HG03521 (cell line): ENCODE measurements around the gene ALDH16A1.
"Not testable (repeated sequence)": the region's sequence is repeated elsewhere in the genome, so short reads cannot be mapped to it uniquely, and the experiment has no call there.

Experiments
- ATAC-seq: cut with Tn5 transposase; IDR thresholded peaks from one replicate; pipeline ENCODE4 v1.9.1; 2021; ENCODE audit warnings: mild to moderate bottlenecking, moderate library complexity; ENCODE audit not compliant: unreplicated experiment

Gene ALDH16A1

DNA sequence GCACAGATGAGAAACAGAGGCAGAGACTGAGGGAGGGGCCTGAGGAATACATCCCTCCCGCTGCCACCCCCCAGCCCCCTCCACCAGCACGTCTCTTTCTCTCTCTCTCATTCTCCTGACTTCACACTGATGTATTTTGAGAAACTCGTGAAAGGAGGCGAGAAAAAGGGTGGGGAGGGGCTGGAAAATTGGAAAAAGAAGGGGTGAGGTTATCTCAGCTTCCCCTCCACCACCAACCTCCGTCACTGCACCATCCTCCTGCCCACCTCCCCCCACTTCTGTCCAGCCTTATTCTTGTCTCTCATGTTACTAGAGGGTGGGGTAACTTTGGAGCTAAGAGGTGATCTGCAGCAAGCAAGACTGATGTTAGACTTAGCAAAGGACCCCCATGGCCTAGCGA lies 13.2 kb upstream of the ALDH16A1 start:
- ATAC-seq: no peak

GRCh38 chr19:49440439-49441209 lies 12.4 kb upstream of the ALDH16A1 start:
- no peak for ATAC-seq

DNA sequence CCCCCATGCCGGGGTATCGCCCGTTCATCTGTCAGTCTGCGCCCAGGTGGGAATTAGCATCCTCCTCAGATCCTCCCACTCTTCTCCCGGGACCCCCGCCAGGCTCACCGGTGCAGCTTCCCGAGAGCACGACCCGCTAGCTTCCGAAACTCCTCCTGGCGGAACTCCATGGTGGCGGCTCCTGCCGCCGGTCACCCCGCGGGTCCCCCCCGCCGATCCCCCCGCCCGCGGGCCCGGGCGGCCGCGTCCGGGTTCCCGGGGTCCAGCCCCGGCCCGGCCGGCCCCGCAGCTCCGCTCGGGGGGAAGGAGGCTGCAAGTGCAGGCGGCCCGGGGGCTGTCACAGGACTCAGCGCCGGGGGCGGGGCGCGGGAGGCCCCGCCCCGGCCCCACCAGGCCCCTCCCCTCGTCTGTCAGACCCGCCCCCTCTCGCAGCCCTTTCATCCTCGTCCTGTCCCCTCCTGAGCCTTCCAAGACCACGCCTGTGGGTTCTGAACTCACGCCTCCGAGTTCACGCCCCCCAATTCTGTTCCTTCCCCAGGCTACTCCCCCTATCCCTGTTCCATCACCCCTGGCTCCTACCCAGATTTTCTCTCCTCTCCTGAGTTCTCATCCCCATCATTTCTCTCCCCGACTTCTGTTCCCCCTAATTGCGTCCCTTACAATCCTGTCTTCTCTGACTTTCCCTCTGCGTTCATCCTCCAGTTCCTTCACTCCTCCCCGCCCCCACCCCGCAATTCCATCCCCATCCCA lies 11.6 kb upstream of the ALDH16A1 start, which contains the start of gene SLC17A7:
Gene SLC17A7 (minus strand): TSS at position 318 of the 750 bp plus-strand sequence. CDS start 148 bp downstream, at position 170.
- ATAC-seq: no peak

GRCh38 chr19:49441960-49442350 lies 11.1 kb upstream of the ALDH16A1 start:
- no peak for ATAC-seq

DNA sequence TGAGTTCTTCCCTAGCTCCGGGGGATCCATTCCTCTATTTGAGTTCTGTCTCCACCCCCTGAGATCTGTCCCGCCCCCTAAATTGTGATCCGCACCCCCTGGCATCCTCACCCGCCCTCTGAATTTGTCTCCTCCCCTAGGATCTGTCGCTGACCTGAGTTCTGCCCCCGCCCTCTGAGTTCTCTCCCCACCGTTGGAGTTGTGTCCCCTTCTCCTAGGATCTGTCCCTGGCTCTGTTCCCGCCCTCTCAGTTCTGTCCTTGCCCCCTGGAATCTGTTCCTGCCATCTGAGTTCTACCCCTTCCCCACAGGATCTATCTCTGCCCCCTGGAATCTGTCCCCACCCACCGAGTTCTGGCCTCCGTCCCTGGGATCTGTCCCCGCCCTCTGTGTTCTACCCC lies 10.7 kb upstream of the ALDH16A1 start:
- no peak for ATAC-seq

- peak; percentile 14 for ATAC-seq
These were observed 10.2 kb upstream of the ALDH16A1 start for GRCh38 chr19:49442771-49443365.

DNA sequence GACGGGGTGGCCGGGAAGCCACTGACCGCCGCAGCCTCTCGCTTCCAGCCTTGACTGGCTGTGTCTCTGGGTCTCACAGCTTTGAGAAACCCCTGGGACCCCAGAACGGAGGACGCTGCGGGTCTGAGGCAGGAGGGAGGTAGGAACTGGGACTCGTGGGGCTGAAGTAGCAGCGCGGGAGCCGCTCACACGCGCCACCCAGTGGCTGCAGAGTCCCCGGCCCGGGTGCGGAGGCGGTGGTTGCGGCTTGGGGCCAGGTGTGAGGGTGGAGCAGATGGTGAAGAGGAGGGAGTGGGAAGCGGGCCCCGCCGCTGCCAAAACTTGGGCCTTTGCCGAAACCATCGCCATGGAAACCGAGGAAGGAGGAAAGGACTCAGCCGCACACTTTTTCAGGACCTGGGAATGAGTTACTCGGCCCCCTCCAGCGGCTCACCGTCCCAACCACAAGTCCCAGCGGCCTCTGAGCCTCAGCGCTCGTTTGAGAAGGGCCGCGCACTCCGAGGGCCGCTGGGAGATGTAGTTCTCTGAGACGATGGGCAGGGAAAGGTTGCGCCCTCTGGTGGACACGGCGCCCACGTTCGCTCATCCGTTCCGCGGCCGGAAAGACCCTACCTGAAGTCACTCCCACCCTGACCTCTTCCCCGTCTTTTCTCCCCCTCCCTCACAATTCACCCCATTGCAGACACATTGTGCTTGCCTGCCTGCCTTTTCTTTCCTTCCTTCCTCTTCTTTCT lies 9.5 kb upstream of the ALDH16A1 start:
- peak; percentile 74 for ATAC-seq

- not testable (repeated sequence) for ATAC-seq
These were observed 8.8 kb upstream of the ALDH16A1 start for GRCh38 chr19:49444100-49444700.

- no peak for ATAC-seq
These were observed 7.0 kb upstream of the ALDH16A1 start for GRCh38 chr19:49445997-49446396.

DNA sequence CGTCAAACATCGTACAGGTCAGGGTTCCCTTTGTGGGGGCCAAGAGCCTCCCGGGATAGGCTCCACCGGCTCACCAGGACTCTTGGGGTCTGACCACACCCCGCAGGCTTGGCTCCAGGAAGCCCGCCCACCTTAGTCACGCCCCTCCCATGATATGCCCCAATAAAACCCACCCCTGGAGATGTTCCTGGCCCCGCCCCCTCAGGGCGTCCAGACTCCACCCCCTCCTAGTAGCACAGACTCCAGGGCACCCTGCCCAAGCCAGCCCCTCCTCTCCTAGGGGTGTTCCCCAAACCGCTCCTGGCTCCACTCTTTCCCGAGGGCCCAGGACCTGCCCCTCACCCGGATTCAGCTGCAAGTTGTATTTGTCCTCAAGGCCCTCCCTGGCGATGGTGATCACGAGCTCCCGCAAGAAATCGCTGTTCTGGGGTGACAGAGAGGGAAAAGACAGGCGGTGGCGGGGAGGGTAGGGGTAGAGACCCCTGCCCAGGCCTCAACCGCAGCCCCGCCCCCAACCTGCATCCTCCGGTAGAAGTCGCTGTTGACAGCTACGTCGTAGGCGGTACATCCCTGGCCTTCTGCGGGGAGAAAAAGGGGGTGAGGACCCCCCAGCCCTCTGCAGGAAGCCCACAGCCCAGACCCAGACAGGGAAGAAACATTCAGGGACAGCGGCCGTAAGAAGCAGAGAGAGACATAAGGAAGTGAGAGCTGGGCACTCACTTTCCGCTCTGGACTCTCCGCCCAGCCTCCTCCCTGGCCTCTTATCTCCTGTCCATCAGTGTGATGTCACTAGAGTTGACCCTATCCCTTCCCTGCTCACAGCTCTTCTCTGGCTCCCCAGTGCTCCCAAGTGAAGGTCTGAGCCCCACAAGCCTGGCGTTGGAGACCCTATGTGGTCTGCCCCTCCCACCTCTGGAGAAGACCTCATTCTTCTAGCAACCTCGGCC lies 5.3 kb upstream of the ALDH16A1 start:
- no peak for ATAC-seq

DNA sequence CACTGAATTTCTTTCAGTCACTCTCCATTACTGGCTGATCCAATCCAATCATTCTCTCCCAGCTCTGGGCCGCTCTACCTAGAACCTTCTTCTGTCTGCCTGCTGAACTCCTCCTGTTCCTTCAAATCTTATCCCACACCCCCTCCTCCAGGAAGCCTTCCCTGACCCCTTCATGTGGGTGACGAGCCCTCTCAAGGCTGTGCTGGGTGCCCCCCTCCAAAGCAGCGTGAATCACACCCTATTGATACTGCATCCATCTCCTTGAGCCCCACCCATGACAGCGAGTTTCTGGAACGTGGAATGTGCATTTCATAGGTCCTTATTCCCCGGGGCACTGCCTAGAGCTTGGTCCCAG lies 4.6 kb upstream of the ALDH16A1 start:
- ATAC-seq: no peak

- ATAC-seq: no peak
These were observed 2.6 kb upstream of the ALDH16A1 start for GRCh38 chr19:49450405-49450804.

DNA sequence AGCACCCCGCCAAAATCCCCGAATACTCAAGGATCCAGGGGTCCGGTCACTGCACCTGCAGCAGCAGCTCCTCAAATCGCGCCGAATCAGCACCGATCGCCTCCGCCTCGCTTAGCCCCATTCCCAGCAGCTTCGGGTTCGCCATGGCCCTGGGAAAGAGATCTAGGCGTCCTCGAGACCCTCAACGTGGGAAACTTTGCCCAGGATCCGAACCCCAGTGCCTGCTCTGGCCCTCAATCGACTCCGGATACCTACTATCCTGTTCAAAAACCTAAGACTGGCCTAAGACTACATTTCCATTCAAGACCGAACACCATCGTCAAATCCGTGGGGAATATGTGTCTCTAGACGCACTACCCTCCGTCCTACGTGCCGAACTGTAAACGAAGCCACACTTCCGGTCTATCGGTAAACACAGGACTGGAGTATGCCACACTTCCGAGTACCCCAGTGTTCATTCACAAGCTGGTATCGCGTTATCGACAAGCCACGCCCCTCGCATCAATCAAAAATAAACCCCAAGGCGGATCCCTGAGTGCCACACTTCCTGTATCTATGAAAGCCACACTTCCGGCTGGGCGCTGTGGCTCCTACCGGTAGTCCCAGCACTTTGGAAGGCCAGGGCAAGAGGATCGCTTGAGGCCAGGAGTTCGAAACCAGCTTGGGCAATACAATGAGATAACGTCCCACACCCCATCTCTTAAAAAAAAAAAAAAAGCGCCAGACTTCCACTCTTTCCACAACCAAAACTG lies 1.4 kb upstream of the ALDH16A1 start, which contains the start of gene PIH1D1:
Gene PIH1D1 (minus strand): TSS at position 385 of the 752 bp plus-strand sequence. CDS start 240 bp downstream, at position 145.
- ATAC-seq: peak; percentile 50

DNA sequence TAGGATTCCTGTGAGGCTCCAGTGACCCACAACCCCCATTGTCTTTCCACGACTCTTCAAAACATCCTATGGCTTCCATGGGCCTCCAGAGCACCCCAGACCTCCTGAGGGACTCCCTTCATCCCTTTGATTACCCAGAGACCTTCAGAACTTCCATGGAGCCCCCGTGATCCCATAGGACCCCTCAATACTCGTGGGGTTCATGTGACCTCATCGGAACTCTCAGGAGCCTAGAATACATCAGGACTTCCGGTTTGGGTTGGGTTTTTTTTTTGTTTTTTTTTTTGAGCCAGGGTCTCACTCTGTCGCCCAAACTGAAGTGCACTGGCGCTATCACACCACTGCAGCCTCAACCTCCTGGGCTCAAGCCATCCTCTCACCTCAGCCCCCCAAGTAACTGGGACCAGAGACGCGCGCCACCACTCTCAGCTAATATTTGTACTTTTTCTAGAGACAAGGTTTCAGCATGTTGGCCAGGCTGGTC lies 774 bp downstream of the ALDH16A1 start:
- no peak for ATAC-seq

GRCh38 chr19:49455773-49456172 lies 2.7 kb downstream of the ALDH16A1 start:
- ATAC-seq: no peak

DNA sequence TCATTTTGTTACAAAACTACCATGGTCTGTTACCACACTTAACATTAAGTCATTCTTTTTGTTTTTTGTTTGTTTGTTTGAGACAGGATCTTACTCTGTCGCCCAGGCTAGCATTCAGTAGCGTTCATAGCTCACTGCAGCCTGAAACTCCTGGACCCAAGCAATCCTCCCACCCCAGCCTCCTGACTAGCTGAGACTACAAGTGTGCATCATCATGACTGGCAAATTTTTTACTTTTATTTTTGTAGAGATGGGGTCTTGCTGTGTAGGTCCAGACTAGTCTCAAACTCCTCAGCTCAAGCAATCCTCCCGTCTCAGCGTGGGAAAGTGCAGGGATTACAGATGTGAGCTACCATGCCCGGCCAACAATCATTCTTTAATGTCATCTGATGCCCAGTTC lies 3.3 kb downstream of the ALDH16A1 start:
- ATAC-seq: no peak

DNA sequence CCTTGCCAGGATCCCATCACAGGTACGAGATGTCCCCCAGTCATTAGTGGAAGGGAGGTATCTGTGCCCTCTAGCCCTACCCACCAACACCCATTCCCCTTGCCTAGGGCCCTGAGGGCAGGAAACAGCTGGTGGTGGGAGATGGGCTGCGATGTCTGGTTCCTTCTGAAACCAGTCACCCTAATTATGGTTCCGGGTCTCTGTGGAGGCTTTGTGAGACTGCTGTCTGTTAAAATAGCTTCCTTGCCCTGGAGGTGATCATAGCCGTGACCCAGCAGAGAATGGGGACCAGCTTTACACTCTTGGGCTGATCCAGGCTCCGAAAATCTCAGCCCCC lies 5.5 kb downstream of the ALDH16A1 start:
- ATAC-seq: no peak

DNA sequence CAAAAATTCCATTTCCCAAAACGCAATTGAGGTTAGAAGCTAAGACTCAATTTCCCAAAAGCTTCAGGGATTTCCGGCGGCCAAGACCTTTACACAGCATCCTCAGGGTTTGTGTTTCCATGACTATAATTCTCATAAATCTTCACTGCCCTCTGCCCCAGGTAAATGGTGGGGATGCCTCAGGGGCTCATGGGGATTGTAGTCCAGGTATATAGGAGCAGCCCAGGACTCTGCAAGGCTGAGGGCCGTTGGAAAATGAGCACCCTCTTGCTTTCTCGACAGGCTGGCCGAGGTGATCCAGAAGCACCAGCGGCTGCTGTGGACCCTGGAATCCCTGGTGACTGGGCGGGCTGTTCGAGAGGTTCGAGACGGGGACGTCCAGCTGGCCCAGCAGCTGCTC lies 6.4 kb downstream of the ALDH16A1 start:
- ATAC-seq: no peak

- ATAC-seq: not testable (repeated sequence)
These were observed 8.1 kb downstream of the ALDH16A1 start for GRCh38 chr19:49461130-49461529.
